BLaER1 treated with 17β-estradiol and CSF1 and Interleukin-3, amounts not matched to agents 10 nM and 100 nM (cell line): ENCODE measurements around the gene TACC3.
A peak's percentile ranks its signal among the peaks of the same experiment; 100 is the strongest.

Experiments
- H3K27ac ChIP-seq, 11 experiments: shearing (Covaris generic); formaldehyde crosslinking; 2 replicates each; pipeline ENCODE4 v1.8.1; 2022
- H3K27me3 ChIP-seq, 11 experiments: shearing (Covaris generic); formaldehyde crosslinking; 2 replicates each; pipeline ENCODE4 v1.8.1; 2022
- H3K36me3 ChIP-seq, 11 experiments: shearing (Covaris generic); formaldehyde crosslinking; 2 replicates each; pipeline ENCODE4 v1.8.1; 2022
- H3K4me1 ChIP-seq, 10 experiments: shearing (Covaris generic); formaldehyde crosslinking; 2 replicates each; pipeline ENCODE4 v1.8.1; 2022
- H3K4me2 ChIP-seq, 11 experiments: shearing (Covaris generic); formaldehyde crosslinking; 2 replicates each; pipeline ENCODE4 v1.8.1; 2022
- H3K4me3 ChIP-seq, 10 experiments: shearing (Covaris generic); formaldehyde crosslinking; 2 replicates each; pipeline ENCODE4 v1.8.1; 2022
- H3K9ac ChIP-seq, 11 experiments: shearing (Covaris generic); formaldehyde crosslinking; 2 replicates each; pipeline ENCODE4 v1.8.1; 2022
- H3K9me3 ChIP-seq, 11 experiments: shearing (Covaris generic); formaldehyde crosslinking; replicated peaks in 1 of 11; 2 replicates each; pipeline ENCODE4 v1.8.1; 2022
- H4K20me1 ChIP-seq, 11 experiments: shearing (Covaris generic); formaldehyde crosslinking; 2 replicates each; pipeline ENCODE4 v1.8.1; 2022
- Cebpa-rat ChIP-seq, 11 experiments: shearing (Covaris generic); IDR thresholded peaks; 2 replicates each; pipeline ENCODE4 v1.8.1; 2022

Gene TACC3

DNA sequence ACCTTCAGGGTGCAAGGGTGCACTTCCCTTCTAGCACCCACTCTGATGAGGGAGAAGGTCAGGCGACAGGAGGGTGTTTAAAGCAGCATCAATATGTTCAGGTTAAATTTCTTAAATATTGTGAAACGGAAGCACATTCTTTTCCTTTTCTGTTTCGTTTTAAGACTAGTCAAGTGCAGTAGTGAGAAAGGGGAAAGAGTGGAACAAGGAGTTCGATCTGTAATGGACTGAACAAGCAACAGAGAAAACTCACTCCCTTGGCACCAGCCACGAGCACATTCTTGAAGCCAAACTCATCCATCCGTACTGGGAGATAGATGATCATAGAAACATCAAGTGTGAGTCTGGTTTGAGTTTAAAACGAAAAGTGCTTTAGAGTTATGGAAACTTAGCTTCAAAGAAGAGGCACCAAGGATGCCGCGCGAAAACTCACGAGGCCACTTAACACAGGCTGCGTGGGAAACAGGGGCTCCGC is 38.0 kb upstream of the TACC3 start:
- H3K9me3 ChIP-seq = no peaks in the 10 kb centered on the region
- peaks cover 0 to 30% (median 20%) of the 10 kb centered on the region in 10 experiments; a peak in 18 of 20 replicates for H3K4me1 ChIP-seq
- 0 out of 22 replicates have a peak, but pooled peaks cover 0 to 3% (median 0%) of the 10 kb centered on the region in 11 experiments for H3K36me3 ChIP-seq
- peaks cover 0 to 19% (median 15%) of the 10 kb centered on the region in 11 experiments; a peak in 13 of 22 replicates for H3K27me3 ChIP-seq
- H3K4me2 ChIP-seq = peak overlapping the region; percentile 87 to 99 (median 97)
- peak overlapping the region; percentile 62 to 73 (median 68) for H3K4me3 ChIP-seq
- H3K9ac ChIP-seq = peak overlapping the region; percentile 68 to 85 (median 79)
- TF ChIP-seq Cebpa-rat (IDR thresholded peaks at IDR 0.05) = no peak
- H3K27ac ChIP-seq = peak overlapping the region in 10 of 11 experiments; percentile 63 to 83 (median 76); a peak in 18 of 22 replicates
- H4K20me1 ChIP-seq = peaks cover 0 to 12% (median 0%) of the 10 kb centered on the region in 11 experiments; a peak in 3 of 22 replicates

GRCh38 chr4:1683736-1684505 is 37.4 kb upstream of the TACC3 start, which contains the start of gene FAM53A:
TSS of gene FAM53A (minus strand) at chr4:1684313. CDS start at chr4:1668741, 15,572 bp downstream.
- peak within 1 kb of the TSS; percentile 68 to 85 (median 79) for H3K9ac ChIP-seq
- peaks cover 0 to 12% (median 0%) of the 10 kb centered on the region in 11 experiments; a peak in 3 of 22 replicates for H4K20me1 ChIP-seq
- peak within 1 kb of the TSS; percentile 87 to 99 (median 97) for H3K4me2 ChIP-seq
- H3K27ac ChIP-seq = peak within 1 kb of the TSS; percentile 55 to 83 (median 74); a peak in 21 of 22 replicates
- peaks cover 0 to 30% (median 20%) of the 10 kb centered on the region in 10 experiments; a peak in 18 of 20 replicates for H3K4me1 ChIP-seq
- no peaks in the 10 kb centered on the region for H3K9me3 ChIP-seq
- TF ChIP-seq Cebpa-rat (IDR thresholded peaks at IDR 0.05) = no peak
- peaks cover 0 to 9% (median 0%) of the 10 kb centered on the region in 11 experiments; a peak in 1 of 22 replicates for H3K36me3 ChIP-seq
- peaks cover 0 to 19% (median 15%) of the 10 kb centered on the region in 11 experiments; a peak in 13 of 22 replicates for H3K27me3 ChIP-seq
- peak within 1 kb of the TSS; percentile 62 to 73 (median 68) for H3K4me3 ChIP-seq

DNA sequence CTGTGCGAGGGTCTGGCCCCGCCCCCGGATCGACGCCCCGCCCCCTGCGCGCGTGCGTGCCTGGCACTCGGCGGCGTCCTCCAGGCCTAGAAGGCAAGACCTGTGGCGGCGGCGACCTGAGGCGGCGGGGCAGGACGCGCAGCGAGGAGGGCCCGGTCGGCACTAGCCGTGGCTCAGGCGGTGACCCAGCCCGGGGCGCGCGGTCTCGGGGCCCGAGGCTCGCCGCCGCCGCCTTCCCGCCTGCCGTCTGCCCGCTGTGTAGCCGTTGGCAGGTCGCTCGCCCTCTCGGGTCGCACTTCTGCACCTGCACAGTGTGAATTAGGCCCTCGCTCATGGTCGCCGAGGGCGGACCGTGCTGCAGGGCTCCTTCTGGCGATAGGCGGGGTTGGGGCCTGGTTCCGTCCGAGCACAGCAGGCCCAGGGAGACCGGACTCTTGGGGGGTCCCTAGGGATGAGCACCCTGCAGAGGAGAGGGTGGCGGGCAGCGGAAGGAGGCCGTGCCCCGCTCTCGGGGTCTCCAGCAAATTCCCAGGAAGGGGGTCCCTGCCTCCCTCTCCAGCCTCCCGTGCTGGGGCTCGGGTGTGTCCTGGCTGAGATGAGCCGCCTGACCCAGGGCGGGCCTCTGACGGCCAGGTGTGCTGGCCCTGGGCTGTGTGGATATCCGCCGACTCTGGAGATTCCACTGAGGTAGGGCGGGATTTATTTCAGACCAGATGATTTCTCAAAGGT is 36.7 kb upstream of the TACC3 start:
- Histone ChIP-seq H3K27ac (peak overlapping the region in 7 of 11 experiments; percentile 18 to 77 (median 41); a peak in 9 of 22 replicates), H3K27me3 (peaks cover 0 to 19% (median 15%) of the 10 kb centered on the region in 11 experiments; a peak in 13 of 22 replicates), H3K4me2 (peak overlapping the region; percentile 47 to 97 (median 68); a peak in 21 of 22 replicates), H4K20me1 (peaks cover 0 to 12% (median 0%) of the 10 kb centered on the region in 11 experiments; a peak in 3 of 22 replicates), H3K4me3 (peak overlapping the region; percentile 36 to 73 (median 67); a peak in 17 of 20 replicates), H3K9ac (peak overlapping the region in 9 of 11 experiments; percentile 24 to 83 (median 41); a peak in 10 of 22 replicates), H3K36me3 (peaks cover 0 to 15% (median 3%) of the 10 kb centered on the region in 11 experiments; a peak in 9 of 22 replicates), H3K4me1 (peaks cover 0 to 30% (median 20%) of the 10 kb centered on the region in 10 experiments; a peak in 18 of 20 replicates), H3K9me3 (no peaks in the 10 kb centered on the region)
- TF ChIP-seq Cebpa-rat (IDR thresholded peaks at IDR 0.05) = no peak

GRCh38 chr4:1685235-1686150 is 35.8 kb upstream of the TACC3 start:
- 0 out of 22 replicates have a peak overlapping the region, but pooled peaks of 1 of the 11 experiments have one; percentile 9 for H3K9ac ChIP-seq
- no peak overlapping the region for H3K4me3 ChIP-seq
- H3K27me3 ChIP-seq = peaks cover 0 to 19% (median 15%) of the 10 kb centered on the region in 11 experiments; a peak in 13 of 22 replicates
- peaks cover 0 to 15% (median under 1%) of the 10 kb centered on the region in 11 experiments; a peak in 4 of 22 replicates for H4K20me1 ChIP-seq
- H3K4me1 ChIP-seq = peaks cover 0 to 30% (median 20%) of the 10 kb centered on the region in 10 experiments; a peak in 18 of 20 replicates
- H3K27ac ChIP-seq = no peak overlapping the region
- peaks cover 5 to 23% (median 11%) of the 10 kb centered on the region in 11 experiments for H3K36me3 ChIP-seq
- H3K4me2 ChIP-seq = peak overlapping the region in 2 of 11 experiments; percentile 50 to 63; a peak in 4 of 22 replicates
- no peak for TF ChIP-seq Cebpa-rat (IDR thresholded peaks at IDR 0.05)
- no peaks in the 10 kb centered on the region for H3K9me3 ChIP-seq

- Histone ChIP-seq H4K20me1 (peaks cover 0 to 25% (median 6%) of the 10 kb centered on the region in 11 experiments; a peak in 8 of 22 replicates), H3K4me3 (no peak overlapping the region), H3K36me3 (peaks cover 16 to 33% (median 22%) of the 10 kb centered on the region in 11 experiments), H3K27me3 (peaks cover 0 to 19% (median 15%) of the 10 kb centered on the region in 11 experiments; a peak in 13 of 22 replicates), H3K4me1 (peaks cover 0 to 30% (median 20%) of the 10 kb centered on the region in 10 experiments; a peak in 18 of 20 replicates), H3K9ac (peak overlapping the region in 1 of 11 experiments; percentile 12; a peak in 1 of 22 replicates), H3K27ac (no peak overlapping the region), H3K4me2 (no peak overlapping the region), H3K9me3 (no peaks in the 10 kb centered on the region)
- TF ChIP-seq Cebpa-rat (IDR thresholded peaks at IDR 0.05) = no peak
Observed at GRCh38 chr4:1686440-1687036, 34.8 kb upstream of the TACC3 start.

DNA sequence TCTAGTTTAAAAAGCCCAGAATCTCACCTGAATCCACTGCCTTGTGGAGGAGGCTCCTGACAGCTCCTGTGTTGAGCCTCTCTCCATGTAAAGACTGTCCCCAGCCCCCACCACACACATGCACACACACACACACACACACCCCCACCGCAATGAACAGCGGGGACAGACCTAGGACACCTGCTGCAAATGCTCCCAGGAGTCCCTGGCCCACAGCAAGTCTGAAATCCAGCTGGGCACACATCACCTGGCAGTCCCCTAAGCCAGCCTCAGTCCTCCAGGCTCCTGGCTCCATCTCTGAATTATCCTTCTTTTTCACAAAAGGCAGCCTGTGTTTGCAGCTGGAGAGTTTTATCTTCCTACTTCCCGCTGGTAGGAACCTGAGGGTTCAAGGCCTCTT is 30.6 kb upstream of the TACC3 start:
- Histone ChIP-seq H3K27me3 (no peaks in the 10 kb centered on the region), H3K9ac (no peak overlapping the region), H3K9me3 (no peaks in the 10 kb centered on the region), H3K27ac (no peak overlapping the region), H3K4me3 (no peak overlapping the region), H3K36me3 (peaks cover 56 to 75% (median 63%) of the 10 kb centered on the region in 11 experiments), H3K4me2 (no peak overlapping the region), H3K4me1 (peaks cover 0 to 3% (median 0%) of the 10 kb centered on the region in 10 experiments; a peak in 2 of 20 replicates), H4K20me1 (peaks cover 0 to 60% (median 39%) of the 10 kb centered on the region in 11 experiments; a peak in 19 of 22 replicates)
- no peak for TF ChIP-seq Cebpa-rat (IDR thresholded peaks at IDR 0.05)

DNA sequence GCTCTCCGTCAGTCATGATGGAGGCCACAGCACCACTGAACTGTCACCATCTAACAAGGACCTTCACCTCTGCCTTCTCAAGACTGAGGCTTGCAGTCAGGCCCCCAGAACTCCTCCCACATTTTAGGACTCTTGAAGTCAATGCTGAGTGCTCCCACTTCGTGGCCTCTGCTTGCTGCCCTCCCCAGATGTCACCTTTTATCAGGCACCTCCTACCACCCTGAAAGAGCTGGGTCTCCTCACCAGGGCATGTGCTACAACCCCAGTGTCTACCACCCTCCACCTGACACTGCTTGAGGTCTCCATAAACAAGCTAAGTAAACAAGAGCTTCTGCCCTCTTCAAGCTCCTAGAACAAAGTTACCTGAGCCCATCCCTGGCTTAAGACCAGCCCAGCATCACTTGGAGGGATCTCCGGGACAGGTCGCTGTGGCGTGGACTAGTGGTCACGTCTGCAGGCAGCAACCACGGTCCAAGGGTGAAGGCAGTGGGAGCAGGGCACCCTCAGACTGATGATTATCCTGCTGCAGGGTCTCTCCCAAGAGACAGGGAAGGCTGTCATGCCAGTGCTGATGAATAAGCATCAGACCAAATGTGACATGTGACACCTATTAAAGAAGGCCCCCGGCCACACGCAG is 29.5 kb upstream of the TACC3 start:
- Histone ChIP-seq H3K9ac (no peak overlapping the region; a peak in 1 of 22 replicates), H3K4me1 (peaks cover 0 to 8% (median 0%) of the 10 kb centered on the region in 10 experiments; a peak in 3 of 20 replicates), H3K27ac (no peak overlapping the region), H3K27me3 (no peaks in the 10 kb centered on the region), H3K4me3 (no peak overlapping the region), H3K9me3 (no peaks in the 10 kb centered on the region), H3K36me3 (peaks cover 68 to 86% (median 74%) of the 10 kb centered on the region in 11 experiments), H3K4me2 (no peak overlapping the region), H4K20me1 (peaks cover 0 to 65% (median 47%) of the 10 kb centered on the region in 11 experiments; a peak in 19 of 22 replicates)
- no peak for TF ChIP-seq Cebpa-rat (IDR thresholded peaks at IDR 0.05)
